Transverse colon (tissue), 4 donors: ENCODE data around the gene FOXP1. TPM values are rescaled to one million over a fixed set of nuclear protein-coding genes. Genes with fewer than 3 reads are reported as not detected.

Source experiments
- DNase-seq: peaks from one replicate; pipeline ENCODE4 v3.0.0-alpha.2; 2019
- H3K27ac ChIP-seq, 4 donors: fragments of 200-600 bp; sonication (generic); 2 replicates each; pipeline ENCODE4 v1.5.1; 2016 to 2018; ENCODE audit warnings: inconsistent platforms in 4 of 4
- H3K27me3 ChIP-seq: fragments of 200-600 bp; sonication (generic); 2 replicates; pipeline ENCODE4 v1.5.1; 2017; ENCODE audit warnings: inconsistent platforms
- H3K36me3 ChIP-seq, 4 donors: fragments of 200-600 bp; sonication (generic); 2 replicates each; pipeline ENCODE4 v1.5.1; 2017 to 2019; ENCODE audit warnings: inconsistent platforms in 4 of 4
- H3K4me1 ChIP-seq, 4 donors: fragments of 200-600 bp; sonication (generic); 2 replicates each; pipeline ENCODE4 v1.5.1; 2017 to 2020; ENCODE audit warnings: inconsistent platforms in 4 of 4
- H3K4me3 ChIP-seq, 4 donors: fragments of 200-600 bp; sonication (generic); 1 replicate in 1 of 4; 2 replicates in 3 of 4; pipeline versions ENCODE4 v1.5.1 to v1.6.1; 2017 to 2019; ENCODE audit warnings: inconsistent platforms in 4 of 4
- H3K9me3 ChIP-seq, 2 donors: fragments of 200-600 bp; sonication (generic); 2 replicates each; pipeline ENCODE4 v1.5.1; 2017 to 2019; ENCODE audit warnings: inconsistent platforms in 2 of 2
- CTCF ChIP-seq, 5 experiments: fragments of 200-600 bp in 3 of 5; fragments of 450-650 bp in 2 of 5; sonication (generic) in 3 of 5; IDR thresholded peaks; 1 replicate in 2 of 5; 2 replicates in 3 of 5; pipeline ENCODE4 v1.5.1; 2016 to 2017; ENCODE audit warnings: antibody characterized with exemption in 5 of 5, inconsistent platforms in 3 of 5, mild to moderate bottlenecking in 2 of 5, moderate library complexity in 1 of 5
- EP300 ChIP-seq: sonication (generic); formaldehyde crosslinking; IDR thresholded peaks from one replicate; pipeline ENCODE4 v1.6.1; 2017; ENCODE audit warnings: antibody characterized with exemption, low read depth
- POLR2A ChIP-seq: fragments of 450-650 bp; IDR thresholded peaks from one replicate; pipeline ENCODE4 v1.6.1; 2016; ENCODE audit warnings: antibody characterized with exemption, mild to moderate bottlenecking, moderate library complexity
- POLR2AphosphoS5 ChIP-seq, 3 donors: sonication (generic); formaldehyde crosslinking; IDR thresholded peaks; one replicate each; pipeline ENCODE4 v1.6.1; 2016; ENCODE audit warnings: antibody characterized with exemption in 3 of 3
- WGBS, 2 donors: methylation state at CpG; one replicate each; pipeline ENCODE4 v1.1.5; 2018; ENCODE audit warnings: low coverage in 1 of 2; 5-methylcytosine and 5-hydroxymethylcytosine counted together
- in situ Hi-C, 4 donors: fragments of 200-750 bp; cut with MboI; loops; one replicate each; pipeline versions ENCODE4 v1.15.0 to v1.15.1; 2017; ENCODE audit warnings: low sequenced_read_pairs in 3 of 4, low pct_ligation_motif_present in 1 of 4, low pct_unique_long_range_greater_than_20kb in 1 of 4
- intact Hi-C: fragments of 100-400 bp; cut with DNase I; formaldehyde crosslinking; loops from one replicate; pipeline ENCODE4 v1.15.1; 2023; ENCODE audit warnings: low total_unique reads
- total RNA-seq, 4 donors: library from RNA; depleted of rRNA; stranded (reverse); fragments of >200 nt; gene quantifications; one replicate each; pipeline ENCODE4 v1.1.0, GENCODE V29; 2016

Gene FOXP1
- total RNA-seq, 4 donors from 2014 or later: 102 to 260 (median 150) TPM

GRCh38 chr3:71217640-71218222 lies 365.8 kb downstream of the FOXP1 start:
- no peak for DNase-seq
- Histone ChIP-seq H3K4me1 (peaks cover 0 to 7% (median 1%) of the 10 kb centered on the region in 4 donors), H3K9me3 (no peaks in the 10 kb centered on the region), H3K27me3 (no peaks in the 10 kb centered on the region), H3K4me3 (no peak overlapping the region), H3K27ac (no peak overlapping the region), H3K36me3 (no peaks in the 10 kb centered on the region)
- WGBS, 2 donors: 87 to 95% methylated on average over 4 to 8 of the region's 8 CpGs
- in situ Hi-C loops (no loop called here), intact Hi-C loops (no loop called here)
- TF ChIP-seq POLR2AphosphoS5 (IDR thresholded peaks at IDR 0.05): no peak
- TF ChIP-seq CTCF (IDR thresholded peaks at IDR 0.05): no peak
- no peak for TF ChIP-seq POLR2A
- no peak for TF ChIP-seq EP300

- Histone ChIP-seq H3K27me3 (no peaks in the 10 kb centered on the region), H3K9me3 (no peaks in the 10 kb centered on the region), H3K4me1 (peaks cover 5 to 20% (median 7%) of the 10 kb centered on the region in 4 donors), H3K4me3 (no peak overlapping the region), H3K27ac (no peak overlapping the region), H3K36me3 (no peaks in the 10 kb centered on the region)
- 41 to 50% methylated on average over 1 of the region's 1 CpG for WGBS, 2 donors
- no peak for DNase-seq
- intact Hi-C loops: no loop called here
- TF ChIP-seq POLR2A (no peak), CTCF (IDR thresholded peaks at IDR 0.05) (no peak), POLR2AphosphoS5 (IDR thresholded peaks at IDR 0.05) (no peak), EP300 (no peak)
- in situ Hi-C loops: no loop called here
Measured at GRCh38 chr3:71215351-71215750, 368.2 kb downstream of the FOXP1 start.

- intact Hi-C loops: no loop called here
- Histone ChIP-seq H3K4me3 (no peak overlapping the region), H3K36me3 (no peaks in the 10 kb centered on the region), H3K27ac (no peak overlapping the region), H3K27me3 (no peaks in the 10 kb centered on the region), H3K4me1 (peaks cover 10 to 26% (median 13%) of the 10 kb centered on the region in 4 donors), H3K9me3 (no peaks in the 10 kb centered on the region)
- DNase-seq: no peak
- 95% methylated on average over 1 of the region's 1 CpG; no CpG with 5 or more reads in 1 of the 2 donors for WGBS, 2 donors
- TF ChIP-seq CTCF (IDR thresholded peaks at IDR 0.05) (no peak), POLR2AphosphoS5 (IDR thresholded peaks at IDR 0.05) (no peak), POLR2A (no peak), EP300 (no peak)
- in situ Hi-C loops: no loop called here
Measured at GRCh38 chr3:71214797-71215196, 368.7 kb downstream of the FOXP1 start.

- in situ Hi-C loops (no loop called here), intact Hi-C loops (no loop called here)
- DNase-seq: no peak
- no peaks in the 10 kb centered on the region for H3K9me3 ChIP-seq
- no peaks in the 10 kb centered on the region for H3K36me3 ChIP-seq
- WGBS, 2 donors: 60 to 94% methylated on average over 1 to 4 of the region's 4 CpGs
- H3K27me3 ChIP-seq: no peaks in the 10 kb centered on the region
- no peak overlapping the region for H3K4me3 ChIP-seq
- no peak overlapping the region for H3K27ac ChIP-seq
- peaks cover 17 to 33% (median 19%) of the 10 kb centered on the region in 4 donors for H3K4me1 ChIP-seq
- no peak for TF ChIP-seq POLR2AphosphoS5 (IDR thresholded peaks at IDR 0.05)
- no peak for TF ChIP-seq EP300
- no peak for TF ChIP-seq CTCF (IDR thresholded peaks at IDR 0.05)
Measured at GRCh38 chr3:71214016-71214415, 369.5 kb downstream of the FOXP1 start.
